ENCODE data around the gene SULF2. TPM values are rescaled to one million over a fixed set of nuclear protein-coding genes. Genes with fewer than 3 reads are reported as not detected.

The SULF2 gene
- total and polyA plus RNA-seq, 2 of the 13 experiments (the other 11 are each of a cell fraction or from before 2014, with no cell fraction given): 7.2 to 50.9 TPM

DNA sequence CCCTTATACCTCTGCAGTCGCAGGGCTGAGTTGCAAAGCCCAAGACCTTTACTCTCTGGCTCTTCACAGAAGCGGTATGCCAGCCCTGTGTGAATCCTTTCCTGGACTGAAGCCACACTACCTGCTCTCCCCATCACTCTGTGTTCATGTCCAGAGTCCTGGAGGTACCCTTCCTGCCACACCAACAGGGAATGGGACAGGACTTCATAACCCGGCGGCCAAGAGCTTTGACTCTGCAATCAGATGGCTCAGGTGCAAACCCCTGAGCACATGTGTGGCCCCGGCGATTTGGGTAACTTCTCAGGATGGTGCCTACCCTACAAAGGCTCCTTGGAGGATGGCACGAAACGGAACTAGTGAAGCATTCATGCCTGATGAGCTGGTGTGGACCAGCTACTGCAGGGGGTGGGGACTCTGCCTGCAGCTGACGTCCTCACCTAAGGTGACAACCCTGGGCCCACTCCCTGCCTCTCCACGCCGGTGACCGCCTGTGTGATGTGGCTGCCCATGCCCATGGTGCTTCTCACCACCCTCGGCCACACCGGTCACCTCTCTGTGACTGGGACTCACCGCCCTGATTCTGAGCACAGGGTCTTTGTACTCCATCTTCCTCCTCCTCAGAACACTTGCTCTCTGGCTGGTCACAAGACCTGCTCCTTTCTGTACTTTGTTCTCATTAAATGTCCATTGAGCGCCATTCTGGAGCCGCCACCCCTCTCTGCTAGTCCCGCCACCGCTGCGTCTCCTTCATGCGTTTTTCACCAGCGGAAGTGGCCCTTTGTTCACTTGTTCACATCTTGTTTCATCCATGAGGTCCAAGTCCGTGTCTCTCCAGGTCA lies 116.7 kb downstream of the SULF2 start:
- BruUV-seq (replicated peaks): no TSS peak
- in situ Hi-C loops (cut with HindIII; ENCODE audit: extremely low pct_ligation_motif_present, low pct_unique_long_range_greater_than_20kb) (no loop called here), intact Hi-C loops (cut with micrococcal nuclease; ENCODE audit: unreplicated experiment) (no loop called here)
- no peaks in the 10 kb centered on the region for H3K79me2 ChIP-seq (ENCODE audit: insufficient read depth, low read length)
- DNase-seq (ENCODE audit: low spot score) (no peak), FAIRE-seq (peak; percentile 32), ATAC-seq (peak; percentile 0; the same call in 2 of the 3 replicates)
- no peak overlapping the region for H2AFZ ChIP-seq (ENCODE audit: low read length)
- ChIA-PET POLR2A (no interaction called here), CTCF (ENCODE audit: low intra/inter-chr PET ratio, low total read pairs) (no interaction called here)
- no peak overlapping the region for H3K27ac ChIP-seq (ENCODE audit: extremely low read length, insufficient read depth, low read length)
- H3K4me1 ChIP-seq (ENCODE audit: insufficient read depth, low read length): peaks cover 16% of the 10 kb centered on the region
- H3K4me3 ChIP-seq (replicated peaks in 1 of 3; ENCODE audit: insufficient read depth in 1 of 3, low read depth in 2 of 3, low read length in 3 of 3): no peak overlapping the region
- no peaks in the 10 kb centered on the region for H4K20me1 ChIP-seq (ENCODE audit: insufficient read depth, low read length)
- WGBS (ENCODE audit: low lambda C conversion rate): 90% methylated on average over 23 of the region's 23 CpGs
- no peak overlapping the region for H3K4me2 ChIP-seq (ENCODE audit: low read depth, low read length)
- no peak overlapping the region for H3K9ac ChIP-seq (ENCODE audit: insufficient read depth, low read depth, low read length)
- H3K36me3 ChIP-seq (replicated peaks in 1 of 2; ENCODE audit: control insufficient read depth in 1 of 2, insufficient read depth in 2 of 2, low read length in 2 of 2): 0 out of 5 replicates have a peak, but pooled peaks cover 0 to 2% of the 10 kb centered on the region in 2 experiments
- H3K27me3 ChIP-seq (ENCODE audit: control insufficient read depth in 1 of 2, insufficient read depth in 2 of 2, low read length in 2 of 2): no peaks in the 10 kb centered on the region
- H3K9me3 ChIP-seq (ENCODE audit: low read length): no peaks in the 10 kb centered on the region
- TF ChIP-seq U2AF1 (optimal IDR thresholded peaks at IDR 0.05; ENCODE audit: low read depth, low read length) (no peak), FOXO1 (CRISPR knock-in tag; IDR thresholded peaks at IDR 0.05) (no peak), HDAC2 (CRISPR knock-in tag; IDR thresholded peaks at IDR 0.05) (no peak), KDM4B (CRISPR knock-in tag; IDR thresholded peaks at IDR 0.05) (no peak), ZNF766 (CRISPR knock-in tag; IDR thresholded peaks at IDR 0.05; ENCODE audit: borderline replicate concordance) (no peak), SMARCC2 (IDR thresholded peaks at IDR 0.05) (no peak), SUZ12 (IDR thresholded peaks at IDR 0.05; ENCODE audit: low read depth, low read length) (no peak), RORA (CRISPR knock-in tag; IDR thresholded peaks at IDR 0.05) (no peak), HIVEP1 (CRISPR knock-in tag; IDR thresholded peaks at IDR 0.05) (0 out of 2 replicates have a peak, but pooled peaks have one; percentile 13), FOSL1 (CRISPR knock-in tag; IDR thresholded peaks at IDR 0.05; ENCODE audit: borderline replicate concordance) (no peak), ZNF451 (CRISPR knock-in tag; IDR thresholded peaks at IDR 0.05) (no peak), MBNL3 (CRISPR knock-in tag; conservative IDR thresholded peaks at IDR 0.05) (no peak), ZNF343 (CRISPR knock-in tag; IDR thresholded peaks at IDR 0.05) (no peak), SCMH1 (CRISPR knock-in tag; IDR thresholded peaks at IDR 0.05; ENCODE audit: borderline replicate concordance) (no peak), MTF2 (CRISPR knock-in tag; IDR thresholded peaks at IDR 0.05; ENCODE audit: borderline replicate concordance) (no peak), ZFP1 (CRISPR knock-in tag; IDR thresholded peaks at IDR 0.05) (no peak), ZMYM2 (CRISPR knock-in tag; IDR thresholded peaks at IDR 0.05) (no peak), MED13 (CRISPR knock-in tag; IDR thresholded peaks at IDR 0.05) (no peak)
- TF ChIP-seq, protein P1, sequence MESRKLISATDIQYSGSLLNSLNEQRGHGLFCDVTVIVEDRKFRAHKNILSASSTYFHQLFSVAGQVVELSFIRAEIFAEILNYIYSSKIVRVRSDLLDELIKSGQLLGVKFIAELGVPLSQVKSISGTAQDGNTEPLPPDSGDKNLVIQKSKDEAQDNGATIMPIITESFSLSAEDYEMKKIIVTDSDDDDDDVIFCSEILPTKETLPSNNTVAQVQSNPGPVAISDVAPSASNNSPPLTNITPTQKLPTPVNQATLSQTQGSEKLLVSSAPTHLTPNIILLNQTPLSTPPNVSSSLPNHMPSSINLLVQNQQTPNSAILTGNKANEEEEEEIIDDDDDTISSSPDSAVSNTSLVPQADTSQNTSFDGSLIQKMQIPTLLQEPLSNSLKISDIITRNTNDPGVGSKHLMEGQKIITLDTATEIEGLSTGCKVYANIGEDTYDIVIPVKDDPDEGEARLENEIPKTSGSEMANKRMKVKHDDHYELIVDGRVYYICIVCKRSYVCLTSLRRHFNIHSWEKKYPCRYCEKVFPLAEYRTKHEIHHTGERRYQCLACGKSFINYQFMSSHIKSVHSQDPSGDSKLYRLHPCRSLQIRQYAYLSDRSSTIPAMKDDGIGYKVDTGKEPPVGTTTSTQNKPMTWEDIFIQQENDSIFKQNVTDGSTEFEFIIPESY (CRISPR knock-in tag; IDR thresholded peaks at IDR 0.05): peak; percentile 67; the same call in 1 of the 2 replicates
- TF ChIP-seq, protein P2, sequence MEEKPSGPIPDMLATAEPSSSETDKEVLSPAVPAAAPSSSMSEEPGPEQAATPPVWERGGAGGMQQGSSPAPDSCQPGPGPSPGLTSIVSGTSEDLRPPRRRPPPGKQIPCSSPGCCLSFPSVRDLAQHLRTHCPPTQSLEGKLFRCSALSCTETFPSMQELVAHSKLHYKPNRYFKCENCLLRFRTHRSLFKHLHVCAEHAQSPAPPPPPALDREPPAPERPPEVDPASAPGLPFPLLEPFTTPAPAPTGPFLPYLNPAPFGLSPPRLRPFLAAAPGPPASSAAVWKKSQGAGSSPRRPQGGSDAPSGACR (CRISPR knock-in tag; IDR thresholded peaks at IDR 0.05): no peak

Measured in HepG2 (cell line).